Measurements from ENCODE around the gene HERC2. TPM values are rescaled to one million over a fixed set of nuclear protein-coding genes. Genes with fewer than 3 reads are reported as not detected.

The HERC2 gene
- total and polyA plus RNA-seq, 2 of the 4 experiments (the other 2 are of a cell fraction) = 20.8 to 28.9 TPM

- intact Hi-C loops (cut with micrococcal nuclease) (loop anchor here (10.0 kb wide), 1 partner anchor 96 kb away; no protein-coding TSS in a partner anchor), in situ Hi-C loops (cut with MboI; ENCODE audit: low sequenced_read_pairs) (no loop called here), dilution Hi-C loops (cut with HindIII; ENCODE audit: low sequenced_read_pairs, unreplicated experiment) (no loop called here)
- Histone ChIP-seq H3K9ac (ENCODE audit: low read depth, low read length) (no peak overlapping the region), H3K79me1 (ENCODE audit: low read depth in 1 of 2, low read length in 2 of 2) (peaks cover 27 to 30% of the 10 kb centered on the region in 2 experiments; a peak in 3 of 4 replicates), H4K5ac (ENCODE audit: low read depth, low read length) (no peak overlapping the region), H2BK120ac (ENCODE audit: low read depth, low read length) (no peak overlapping the region), H4K8ac (ENCODE audit: low read depth in 2 of 2, low read length in 2 of 2) (no peak overlapping the region), H3K36me3 (ENCODE audit: control insufficient read depth, insufficient read depth, low read length) (peaks cover 30% of the 10 kb centered on the region), H2BK20ac (ENCODE audit: low read depth, low read length) (no peak overlapping the region), H3K14ac (replicated peaks; ENCODE audit: low read depth, low read length) (no peak overlapping the region), H2AFZ (replicated peaks; ENCODE audit: low read length, poor library complexity) (no peak overlapping the region), H2BK15ac (ENCODE audit: low read depth, low read length) (no peak overlapping the region), H3K4me3 (ENCODE audit: insufficient read depth, low read depth, low read length) (no peak overlapping the region), H3K56ac (ENCODE audit: extremely low read depth, insufficient read depth, low read length) (no peak overlapping the region), H4K20me1 (ENCODE audit: insufficient read depth, low read length) (no peaks in the 10 kb centered on the region), H3K27me3 (ENCODE audit: control insufficient read depth, insufficient read depth, low read length) (no peaks in the 10 kb centered on the region), H3K9me1 (ENCODE audit: insufficient read depth, low read length) (peaks cover 3% of the 10 kb centered on the region; the same call in 1 of the 2 replicates), H4K91ac (ENCODE audit: insufficient read depth, low read depth, low read length) (no peak overlapping the region), H3K9me3 (ENCODE audit: control insufficient read depth, insufficient read depth, low read length) (no peaks in the 10 kb centered on the region), H2BK5ac (ENCODE audit: low read depth, low read length, poor library complexity, severe bottlenecking) (no peak overlapping the region), H3K18ac (ENCODE audit: low read depth, low read length) (no peak overlapping the region), H3K4me1 (ENCODE audit: control insufficient read depth, insufficient read depth, low read length) (no peaks in the 10 kb centered on the region), H2AK9ac (replicated peaks; ENCODE audit: low read depth, low read length, poor library complexity) (no peak overlapping the region), H3K27ac (ENCODE audit: insufficient read depth, low read length) (no peak overlapping the region), H3K23ac (ENCODE audit: low read depth, low read length) (no peak overlapping the region), H3K4me2 (ENCODE audit: low read depth, low read length) (no peak overlapping the region), H2AK5ac (ENCODE audit: low read depth, low read length) (no peak overlapping the region), H3K4ac (ENCODE audit: low read depth, low read length) (no peak overlapping the region)
- 100% methylated on average over 1 of the region's 3 CpGs; no CpG with 5 or more reads in 1 of the 2 experiments for WGBS, 2 experiments (ENCODE audit: extremely low coverage in 2 of 2, insufficient read length in 1 of 2)
- DNase-seq (no peak), ATAC-seq (ENCODE audit: low read depth) (no peak)
- no TSS peak for BruUV-seq (replicated peaks)
- POLR2A ChIA-PET (ENCODE audit: unreplicated experiment) = no interaction called here
- CTCF ChIA-PET = interaction anchor here (0.6 kb wide), 1 partner anchor 55 kb away, joined by 5 read pairs; no protein-coding TSS in a partner anchor
- TF ChIP-seq CHD1 (IDR thresholded peaks at IDR 0.05; ENCODE audit: low read depth, low read length) (no peak), NFE2L2 (IDR thresholded peaks at IDR 0.05; ENCODE audit: low read depth, low read length) (no peak), MAFK (IDR thresholded peaks at IDR 0.05; ENCODE audit: low read depth, low read length) (no peak), USF2 (IDR thresholded peaks at IDR 0.05; ENCODE audit: low read depth, low read length) (no peak), RAD21 (IDR thresholded peaks at IDR 0.05; ENCODE audit: low read length) (no peak)
Observed at GRCh38 chr15:28260317-28260716, 61.7 kb downstream of the HERC2 start.
